ENCODE measurements around the gene MCM8. TPM values are rescaled to one million over a fixed set of nuclear protein-coding genes. Genes with fewer than 3 reads are reported as not detected.

Gene MCM8
- total RNA-seq, 2 donors from 2014 or later = 3.8 to 5.1 TPM

- Histone ChIP-seq H3K4me3 (no peak overlapping the region), H3K36me3 (no peaks in the 10 kb centered on the region), H3K27me3 (replicated peaks; ENCODE audit: insufficient read depth) (no peaks in the 10 kb centered on the region), H3K4me1 (ENCODE audit: control insufficient read depth in 1 of 2, low read depth in 2 of 2) (no peaks in the 10 kb centered on the region), H3K27ac (no peak overlapping the region), H3K9me3 (no peaks in the 10 kb centered on the region)
- ATAC-seq (ENCODE audit: insufficient number of reproducible peaks, low FRiP score, low read depth) = no peak
- no peak for DNase-seq (ENCODE audit: low spot score)
- no peak for TF ChIP-seq CTCF (IDR thresholded peaks at IDR 0.05)
Measured at GRCh38 chr20:5996765-5997164, 46.3 kb downstream of the MCM8 start.

GRCh38 chr20:5999783-6000182 lies 49.3 kb downstream of the MCM8 start:
- Histone ChIP-seq H3K4me3 (no peak overlapping the region), H3K27ac (no peak overlapping the region), H3K4me1 (ENCODE audit: control insufficient read depth in 1 of 2, low read depth in 2 of 2) (no peaks in the 10 kb centered on the region), H3K9me3 (no peaks in the 10 kb centered on the region), H3K27me3 (replicated peaks; ENCODE audit: insufficient read depth) (no peaks in the 10 kb centered on the region), H3K36me3 (no peaks in the 10 kb centered on the region)
- no peak for TF ChIP-seq CTCF (IDR thresholded peaks at IDR 0.05)
- no peak for ATAC-seq (ENCODE audit: insufficient number of reproducible peaks, low FRiP score, low read depth)
- DNase-seq (ENCODE audit: low spot score) = no peak

- Histone ChIP-seq H3K4me1 (ENCODE audit: control insufficient read depth in 1 of 2, low read depth in 2 of 2) (no peaks in the 10 kb centered on the region), H3K9me3 (no peaks in the 10 kb centered on the region), H3K36me3 (no peaks in the 10 kb centered on the region), H3K27me3 (replicated peaks; ENCODE audit: insufficient read depth) (no peaks in the 10 kb centered on the region), H3K4me3 (no peak overlapping the region), H3K27ac (no peak overlapping the region)
- TF ChIP-seq CTCF (IDR thresholded peaks at IDR 0.05) = no peak
- DNase-seq (ENCODE audit: low spot score) (no peak), ATAC-seq (ENCODE audit: insufficient number of reproducible peaks, low FRiP score, low read depth) (no peak)
Measured at GRCh38 chr20:6000871-6001270, 50.4 kb downstream of the MCM8 start.

- Histone ChIP-seq H3K36me3 (peaks cover 13% of the 10 kb centered on the region), H3K9me3 (no peaks in the 10 kb centered on the region), H3K27me3 (replicated peaks; ENCODE audit: insufficient read depth) (no peaks in the 10 kb centered on the region), H3K4me1 (ENCODE audit: control insufficient read depth in 1 of 2, low read depth in 2 of 2) (peaks cover 17 to 25% of the 10 kb centered on the region in 2 donors), H3K4me3 (peak overlapping the region; percentile 94), H3K27ac (peak overlapping the region; percentile 83 to 86)
- TF ChIP-seq CTCF (IDR thresholded peaks at IDR 0.05) = no peak
- DNase-seq (ENCODE audit: low spot score) (no peak), ATAC-seq (ENCODE audit: insufficient number of reproducible peaks, low FRiP score, low read depth) (no peak)
Measured at GRCh38 chr20:6006603-6006949, 56.1 kb downstream of the MCM8 start.

- Histone ChIP-seq H3K27ac (peak overlapping the region in 1 of 2 donors; percentile 52), H3K4me1 (ENCODE audit: control insufficient read depth in 1 of 2, low read depth in 2 of 2) (peaks cover 17 to 25% of the 10 kb centered on the region in 2 donors), H3K27me3 (replicated peaks; ENCODE audit: insufficient read depth) (no peaks in the 10 kb centered on the region), H3K4me3 (peak overlapping the region; percentile 94), H3K36me3 (peaks cover 19% of the 10 kb centered on the region), H3K9me3 (no peaks in the 10 kb centered on the region)
- ATAC-seq (ENCODE audit: insufficient number of reproducible peaks, low FRiP score, low read depth) = no peak
- no peak for DNase-seq (ENCODE audit: low spot score)
- no peak for TF ChIP-seq CTCF (IDR thresholded peaks at IDR 0.05)
Measured at GRCh38 chr20:6007094-6007528, 56.7 kb downstream of the MCM8 start.
